Raji (cell line): ENCODE data around the gene FOXRED2.

ENCODE experiments used
- POLR2A ChIP-seq: IDR thresholded peaks from 2 replicates; pipeline ENCODE4 v1.6.1; 2011; ENCODE audit warnings: low read depth, low read length, control low read depth; ENCODE audit not compliant: insufficient read depth

The FOXRED2 gene

DNA sequence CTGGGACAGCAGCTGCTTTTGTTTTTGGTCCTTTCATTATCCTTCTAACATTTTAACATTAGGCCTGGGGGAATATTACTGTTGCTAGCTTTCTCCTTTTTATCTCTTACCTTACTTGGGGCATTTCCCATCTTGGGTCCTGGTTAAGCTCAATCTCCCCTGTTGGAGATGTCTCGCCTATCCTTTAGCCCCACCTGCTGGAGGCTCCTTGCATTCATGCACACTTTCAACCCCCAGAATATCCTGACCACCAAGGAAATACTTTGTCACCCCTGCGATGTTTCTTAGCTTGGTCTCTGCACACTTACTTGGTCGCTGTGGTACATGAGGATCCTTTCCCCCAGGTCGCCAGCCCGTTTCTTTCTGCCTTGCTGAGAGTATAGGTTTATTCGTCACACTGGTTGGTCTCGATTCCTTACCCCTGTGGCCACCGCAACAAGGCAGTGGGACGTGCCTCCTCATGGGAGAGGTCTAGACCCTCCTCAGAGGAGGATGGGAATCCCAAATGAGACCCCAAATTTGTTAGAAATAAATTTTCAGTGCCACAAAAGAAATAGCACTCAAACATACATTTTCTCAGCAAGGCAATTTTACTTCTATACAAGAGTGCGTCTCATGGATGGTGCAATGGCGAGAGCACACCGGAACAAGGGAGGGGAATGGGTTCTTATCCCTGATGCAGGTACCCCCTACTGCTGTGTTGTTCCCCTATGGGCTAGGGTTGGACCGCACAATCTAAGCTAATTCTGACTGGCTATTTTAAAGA lies 20.0 kb downstream of the FOXRED2 start:
- TF ChIP-seq POLR2A = no peak

DNA sequence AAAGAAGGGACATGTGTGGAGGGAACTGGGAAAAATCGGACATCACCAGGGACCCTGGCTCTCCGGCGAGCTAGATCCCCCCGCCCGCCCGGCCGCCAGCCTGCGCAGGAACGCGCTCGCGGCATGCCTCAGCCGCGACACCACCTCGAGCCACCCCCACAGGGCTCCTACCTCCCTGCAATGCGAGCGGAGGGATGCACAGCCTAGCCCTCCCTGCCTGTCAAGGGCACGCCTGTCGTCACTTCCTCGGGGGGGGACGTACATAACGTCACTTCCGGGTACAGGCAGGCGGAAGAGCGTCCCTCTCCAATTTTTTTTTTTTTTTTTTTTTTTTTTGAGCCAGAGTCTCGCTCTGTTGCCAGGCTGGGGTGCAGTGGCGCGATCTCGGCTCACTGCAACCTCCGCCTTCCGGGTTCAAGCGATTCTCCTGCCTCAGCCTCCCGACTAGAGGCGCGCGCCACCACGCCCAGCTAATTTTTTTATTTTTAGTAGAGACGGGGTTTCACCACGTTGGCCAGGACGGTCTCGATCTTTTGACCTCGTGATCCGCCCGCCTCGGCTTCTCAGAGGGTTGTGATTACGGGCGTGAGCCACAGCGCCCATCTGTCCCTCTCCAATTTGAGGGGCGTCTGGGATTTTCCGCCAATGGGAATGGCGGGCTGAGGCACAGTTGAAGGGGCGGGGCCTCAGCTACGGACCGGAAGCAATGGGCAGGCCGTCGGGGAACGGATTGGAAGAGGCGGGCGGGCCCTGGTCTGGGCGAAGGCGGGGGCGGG lies 25.3 kb downstream of the FOXRED2 start, which contains the start of gene TXN2:
Gene TXN2, minus strand, starts transcription at position 248 of the 776 bp plus-strand sequence. CDS start 803 bp downstream, outside the sequence.
- TF ChIP-seq POLR2A = peak; percentile 95

DNA sequence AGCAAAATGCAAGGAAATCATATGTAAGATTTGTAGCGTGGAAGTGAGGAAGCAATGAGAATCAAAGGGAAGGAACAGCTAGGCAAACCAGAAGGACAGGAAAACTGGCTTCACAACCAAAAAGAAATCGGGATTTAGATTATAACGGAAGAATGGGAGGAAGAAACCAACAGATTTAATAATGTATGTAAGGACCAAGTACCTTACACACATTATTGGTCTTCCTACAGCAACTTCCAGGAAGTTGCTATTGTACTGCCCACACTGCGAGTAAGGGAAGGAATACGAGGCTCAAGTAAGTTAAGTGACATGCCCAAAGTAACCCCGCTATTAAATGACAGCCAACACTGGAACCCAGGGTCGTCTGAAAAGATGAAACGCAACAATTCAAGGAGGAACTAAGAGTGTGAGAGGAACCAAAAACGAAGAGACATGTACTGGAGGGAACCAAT lies 25.9 kb downstream of the FOXRED2 start:
- no peak for TF ChIP-seq POLR2A

DNA sequence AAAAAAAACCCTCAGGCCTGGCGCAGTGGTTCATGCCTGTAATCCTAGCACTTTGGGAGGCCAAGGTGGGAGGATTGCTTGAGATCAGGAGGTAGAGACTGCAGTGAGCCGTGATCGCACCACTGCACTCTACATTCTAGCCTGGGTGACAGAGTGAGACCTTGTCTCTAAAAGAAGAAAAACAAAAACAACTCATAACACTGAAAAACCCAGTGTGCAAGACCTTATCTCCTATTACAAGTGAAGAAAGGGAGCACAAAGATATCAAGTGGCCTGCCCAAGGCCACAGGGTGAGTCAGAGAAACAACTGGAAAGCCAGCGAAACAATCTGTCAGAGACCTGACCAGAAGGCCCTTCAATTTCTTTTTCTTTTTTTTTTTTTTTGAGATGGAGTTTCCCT lies 27.9 kb downstream of the FOXRED2 start:
- TF ChIP-seq POLR2A = no peak

DNA sequence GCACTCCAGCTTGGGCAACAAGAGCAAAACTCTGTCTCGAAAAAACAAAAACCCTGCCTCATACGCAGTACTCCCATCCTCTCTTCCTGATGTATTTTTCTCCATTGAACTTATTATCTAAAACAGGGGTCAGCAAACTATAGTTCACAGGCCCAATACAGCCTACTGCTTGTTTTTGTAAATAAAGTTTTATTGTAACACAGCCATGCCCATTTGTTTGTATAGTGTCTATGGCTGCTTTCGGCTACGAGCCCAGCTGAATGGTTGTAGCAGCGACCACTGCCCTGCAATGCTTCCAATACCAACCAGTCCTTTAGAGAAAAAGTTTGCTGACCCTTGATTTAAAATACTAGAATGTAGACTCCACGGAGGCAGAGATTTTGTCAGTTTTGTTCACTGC lies 31.5 kb downstream of the FOXRED2 start:
- no peak for TF ChIP-seq POLR2A

DNA sequence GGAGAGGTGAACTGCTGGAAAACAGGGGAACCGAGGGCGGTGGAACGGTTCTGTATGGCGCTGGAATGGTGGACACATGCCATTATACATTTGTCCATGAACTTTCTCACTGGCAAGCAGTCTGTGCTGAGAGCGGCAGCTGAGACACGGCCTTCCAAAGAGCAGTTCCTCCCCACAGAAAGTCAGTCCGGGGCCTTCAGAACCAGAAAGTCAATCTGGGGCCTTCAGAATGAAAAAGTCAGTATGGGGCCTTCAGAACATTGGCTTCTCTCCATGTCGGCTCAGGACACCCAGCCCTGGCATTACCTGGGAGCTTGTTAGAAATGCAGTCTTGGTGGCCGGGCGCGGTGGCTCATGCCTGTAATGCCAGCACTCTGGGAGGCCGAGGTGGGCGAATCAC lies 34.2 kb downstream of the FOXRED2 start:
- no peak for TF ChIP-seq POLR2A

DNA sequence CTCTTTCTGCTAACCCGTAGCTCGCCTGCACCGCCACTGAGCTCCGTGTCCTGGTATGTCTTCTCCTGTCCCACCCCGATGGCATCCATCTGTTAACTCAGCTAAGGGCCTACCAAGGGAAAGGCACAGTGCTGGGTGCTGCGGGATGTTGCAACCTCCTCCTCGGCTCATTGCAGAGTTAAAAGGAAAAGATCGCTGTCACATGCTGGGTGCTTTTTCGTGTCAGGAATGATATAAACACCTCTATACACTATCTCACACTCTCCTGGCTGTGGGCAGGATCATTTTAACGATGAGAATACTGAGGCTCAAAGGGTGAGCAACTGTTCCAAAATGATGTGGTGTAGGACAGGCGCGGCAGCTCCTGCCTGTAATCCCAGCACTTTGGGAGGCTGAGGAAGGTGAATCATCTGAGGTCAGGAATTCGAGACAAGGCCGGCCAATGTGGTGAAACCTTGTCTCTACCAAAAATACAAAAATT lies 35.5 kb downstream of the FOXRED2 start:
- TF ChIP-seq POLR2A = no peak

DNA sequence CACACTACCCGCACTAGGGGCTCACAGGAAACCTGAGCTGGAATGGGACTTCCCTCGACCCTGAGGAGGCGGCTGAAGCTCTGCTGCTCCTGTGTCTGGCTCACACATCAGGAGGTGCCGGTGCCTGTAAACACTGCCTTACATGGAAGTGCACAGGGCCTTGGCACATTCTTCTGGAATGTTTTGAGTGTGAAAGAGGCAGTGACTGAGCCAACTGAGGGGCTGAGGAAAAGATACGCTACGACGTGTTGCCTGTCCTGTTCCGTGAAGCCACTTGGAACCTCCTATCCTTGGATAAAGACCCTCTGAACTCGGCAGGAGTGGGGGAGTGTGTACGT lies 35.9 kb downstream of the FOXRED2 start:
- no peak for TF ChIP-seq POLR2A

DNA sequence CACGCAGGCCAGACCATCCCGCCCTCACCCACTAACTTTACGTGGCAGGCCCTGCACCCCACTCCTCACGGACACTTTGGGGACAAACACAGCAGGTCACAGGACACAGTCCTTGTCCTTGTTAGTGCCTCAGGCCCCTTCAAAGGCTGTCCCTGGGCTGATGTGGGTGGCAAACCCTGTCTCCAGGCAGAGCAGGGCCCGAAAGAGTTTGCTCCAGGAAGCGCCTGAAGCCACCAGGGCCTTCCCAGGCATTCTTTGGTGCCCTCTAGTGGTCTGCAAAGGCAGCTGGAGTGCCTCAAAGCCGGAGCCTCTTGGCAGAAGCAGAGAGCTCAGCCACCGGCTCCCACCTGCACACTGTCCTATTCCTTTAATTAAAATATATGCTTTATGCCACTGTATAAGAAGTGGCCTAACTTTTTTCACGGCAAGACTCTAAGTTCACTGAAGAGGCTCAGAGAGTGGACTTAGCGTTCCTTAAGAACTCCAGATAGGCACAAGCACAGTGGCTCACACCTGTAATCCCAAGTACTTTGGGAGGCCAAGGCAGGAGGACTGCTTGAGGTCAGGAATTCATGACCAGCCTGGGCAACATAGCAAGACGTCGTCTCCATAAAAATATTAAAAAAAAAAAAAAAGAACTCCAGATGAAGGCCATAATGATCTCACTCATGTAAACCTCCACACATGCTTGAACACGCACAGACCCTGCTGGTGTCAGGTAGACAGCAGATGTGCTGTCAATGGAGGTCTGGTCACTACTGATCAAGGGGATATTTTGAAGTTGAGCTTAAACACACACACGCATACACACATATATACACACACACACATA lies 36.5 kb downstream of the FOXRED2 start:
- TF ChIP-seq POLR2A = no peak

DNA sequence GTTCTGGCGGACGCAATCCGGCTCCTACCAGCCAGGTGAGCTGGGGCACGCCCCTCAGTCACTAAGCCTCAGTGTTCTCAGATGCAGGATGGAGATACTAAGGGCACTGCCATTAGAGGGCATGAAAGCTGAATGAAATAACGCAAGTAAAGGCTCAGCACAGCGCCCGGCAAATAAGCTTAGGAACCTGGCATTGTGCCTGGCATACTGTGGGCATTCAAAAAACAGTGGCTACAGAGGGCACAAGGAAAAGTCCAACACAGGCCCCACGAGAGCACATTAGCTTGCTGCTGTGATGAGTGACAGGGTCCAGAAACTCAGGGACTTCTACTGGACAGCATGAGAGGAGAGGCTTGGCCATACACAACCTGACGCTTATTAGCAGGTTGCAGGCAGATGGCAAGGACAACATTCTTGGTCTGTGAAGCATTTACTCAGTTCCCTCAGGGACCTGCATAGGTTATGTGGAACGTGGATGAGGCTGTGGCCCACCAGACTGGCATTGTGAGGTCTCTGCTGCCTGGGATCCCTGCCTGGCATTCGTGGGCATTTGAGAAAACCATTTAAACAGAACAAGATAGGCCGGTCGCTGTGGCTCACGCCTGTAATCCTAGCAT lies 37.6 kb downstream of the FOXRED2 start:
- no peak for TF ChIP-seq POLR2A

DNA sequence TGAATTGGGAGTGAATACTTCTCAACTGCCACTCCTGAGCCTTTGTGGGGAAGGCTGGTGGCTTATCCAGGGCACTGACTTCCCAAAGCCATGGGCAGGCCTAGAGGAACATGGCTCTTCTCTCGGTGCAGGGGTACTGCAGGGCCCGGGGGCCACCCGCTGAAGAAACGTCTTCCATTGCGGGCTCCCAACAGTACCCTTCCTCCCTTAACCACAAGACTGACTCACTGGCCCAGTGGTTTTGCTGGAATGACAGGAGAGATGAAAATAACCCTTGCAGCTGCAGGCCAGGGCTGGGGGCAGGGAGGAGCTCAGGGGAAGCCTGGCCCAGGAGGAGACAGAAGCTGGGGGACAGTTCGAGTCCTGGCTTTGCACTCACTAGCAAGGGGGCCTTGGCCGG lies 38.9 kb downstream of the FOXRED2 start:
- no peak for TF ChIP-seq POLR2A

DNA sequence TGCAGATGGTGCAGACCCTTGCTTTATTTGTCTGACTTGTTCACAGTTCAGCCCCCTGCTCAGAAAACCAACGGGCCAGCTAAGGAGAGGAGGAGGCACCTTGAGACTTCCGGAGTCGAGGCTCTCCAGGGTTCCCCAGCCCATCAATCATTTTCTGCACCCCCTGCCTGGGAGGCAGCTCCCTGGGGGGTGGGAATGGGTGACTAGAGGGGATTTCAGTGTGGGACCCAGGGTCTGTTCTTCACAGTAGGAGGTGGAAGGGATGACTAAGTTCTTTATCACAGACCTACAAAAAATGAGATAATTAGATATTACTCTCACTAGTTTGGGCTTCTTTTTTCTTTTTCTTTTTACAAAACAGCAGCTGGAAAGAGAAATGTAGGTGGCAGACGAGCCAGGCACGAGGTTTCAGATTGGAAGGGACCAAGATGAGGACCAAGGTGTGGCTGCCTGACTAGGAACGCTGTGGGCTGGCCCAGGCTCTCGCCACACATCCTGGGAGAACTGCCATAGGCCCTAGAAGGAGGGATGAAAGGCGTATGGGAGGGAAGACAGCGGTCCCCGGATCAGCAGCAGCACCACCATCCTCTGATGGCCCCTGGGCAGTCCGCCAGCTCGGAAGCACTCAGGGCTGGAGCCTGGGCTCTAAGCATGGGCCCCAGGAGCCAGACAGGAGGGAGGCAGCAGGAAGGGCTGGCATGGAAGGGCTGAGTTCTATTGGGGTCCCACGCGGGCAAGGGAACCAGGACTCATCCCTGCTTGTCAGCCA lies 39.6 kb downstream of the FOXRED2 start:
- TF ChIP-seq POLR2A = no peak

DNA sequence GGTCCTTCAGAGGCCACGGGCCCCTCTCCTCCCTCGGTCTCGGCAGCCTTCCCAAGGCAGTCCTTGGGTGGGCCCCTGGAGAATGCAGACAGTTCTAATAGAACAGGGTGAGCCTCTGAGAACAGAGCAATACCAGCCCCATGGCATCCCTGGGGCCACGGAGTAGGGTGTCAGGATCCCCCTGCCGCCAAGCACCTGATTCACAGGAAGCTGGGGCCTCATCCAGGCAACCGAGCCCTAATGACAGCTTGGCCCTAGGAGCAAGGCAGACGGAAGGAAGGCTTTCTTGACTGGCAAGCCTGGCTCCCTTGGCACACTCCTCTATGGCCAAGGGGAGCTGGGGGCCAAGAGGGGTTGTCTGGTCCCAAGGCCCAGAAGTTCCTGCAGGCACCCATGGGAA lies 40.6 kb downstream of the FOXRED2 start:
- no peak for TF ChIP-seq POLR2A

DNA sequence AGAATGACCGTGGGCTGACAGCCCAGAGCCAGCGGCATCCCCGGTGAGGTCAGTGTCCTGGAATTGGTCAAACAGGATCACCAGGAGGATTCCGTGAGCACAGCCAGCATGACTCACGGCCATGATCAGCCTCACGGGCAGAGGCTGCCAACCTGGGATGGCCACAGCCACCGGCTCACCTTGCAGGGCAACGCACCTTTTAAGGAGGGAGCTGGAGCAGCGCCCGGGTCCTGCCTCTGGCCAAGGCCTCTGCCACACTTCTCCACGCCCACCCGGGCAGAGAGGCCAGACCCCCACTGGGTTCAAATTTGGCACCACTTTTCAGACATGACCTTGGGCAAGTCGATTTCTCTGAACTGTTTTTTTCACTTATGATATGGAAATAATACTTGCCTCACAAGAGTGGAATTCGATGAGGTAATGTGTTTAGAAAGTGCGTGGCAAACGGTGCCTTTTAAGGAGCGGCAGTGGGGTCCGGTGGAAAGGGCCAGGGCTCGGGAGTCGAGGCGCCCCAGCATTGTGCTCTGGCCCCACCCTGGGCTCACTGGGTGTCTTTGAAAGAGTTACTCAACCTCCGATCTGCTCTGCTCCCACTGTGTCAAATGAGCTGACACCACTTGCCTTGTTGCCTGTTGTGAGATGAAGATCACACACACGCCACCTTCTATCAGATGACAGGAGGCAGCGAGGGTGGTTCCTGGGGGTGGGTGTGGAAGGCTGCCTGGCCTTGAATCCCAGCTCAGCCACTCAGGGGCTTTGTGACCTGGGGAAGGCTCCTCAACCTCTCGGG lies 41.4 kb downstream of the FOXRED2 start:
- no peak for TF ChIP-seq POLR2A

DNA sequence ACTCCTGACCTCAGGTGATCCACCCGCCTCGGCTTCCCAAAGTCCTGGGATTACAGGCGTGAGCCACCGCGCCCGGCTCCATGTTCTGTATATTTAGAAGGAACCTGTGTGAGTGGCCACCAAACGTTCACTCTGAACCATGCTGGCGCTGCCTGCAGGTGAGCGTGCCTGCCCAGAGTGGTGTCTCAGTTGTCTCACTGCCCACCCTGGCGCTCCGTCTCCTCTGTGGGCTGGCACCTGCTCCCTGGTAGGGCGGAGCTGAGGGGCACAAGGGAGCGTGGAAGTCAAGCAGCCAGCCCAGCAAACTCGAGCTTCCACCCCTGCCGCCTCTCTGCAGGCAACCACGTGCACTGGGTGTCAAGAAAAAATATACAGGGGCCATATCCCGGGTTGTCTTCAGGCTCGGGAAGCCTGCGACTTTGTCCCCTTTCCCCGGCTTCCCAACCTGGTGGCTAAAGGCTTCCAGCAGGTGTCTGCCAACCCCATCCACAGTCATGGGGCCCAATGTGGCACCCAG lies 42.1 kb downstream of the FOXRED2 start:
- TF ChIP-seq POLR2A = no peak
